K562 (cell line): Measurements from ENCODE around the gene B4GALNT4. TPM values are rescaled to one million over a fixed set of nuclear protein-coding genes. Genes with fewer than 3 reads are reported as not detected.

Experiments
- BHLHE40 ChIP-seq: IDR thresholded peaks from 2 replicates; pipeline ENCODE4 v1.6.1; 2011; ENCODE audit warnings: low read length, improper control_type of control experiment
- BRD9 ChIP-seq: fragments of 450-650 bp; IDR thresholded peaks from 2 replicates; pipeline ENCODE4 v1.6.1; 2018; ENCODE audit warnings: low read depth; ENCODE audit not compliant: partially characterized antibody
- EGR1 ChIP-seq: fragments of 450-650 bp; conservative IDR thresholded peaks from 2 replicates; pipeline ENCODE4 v1.6.1; 2017; ENCODE audit warnings: mild to moderate bottlenecking
- FOXK1 ChIP-seq: sonication (generic); formaldehyde crosslinking; IDR thresholded peaks from 2 replicates; pipeline ENCODE4 v1.8.0; 2022; ENCODE audit warnings: missing genetic modification reagents, mild to moderate bottlenecking, borderline replicate concordance
- GATAD2A ChIP-seq: fragments of 450-650 bp; IDR thresholded peaks from 2 replicates; pipeline ENCODE4 v1.6.1; 2017
- GTF2A2 ChIP-seq: IDR thresholded peaks from 2 replicates; pipeline ENCODE4 v1.6.1; 2016; ENCODE audit warnings: mild to moderate bottlenecking, missing genetic modification characterization, missing compliant biosample characterization
- KHSRP ChIP-seq: fragments of 450-650 bp; IDR thresholded peaks from 2 replicates; pipeline ENCODE4 v1.6.1; 2017
- LEF1 ChIP-seq: fragments of 450-650 bp; IDR thresholded peaks from 2 replicates; pipeline ENCODE4 v1.6.1; 2016; ENCODE audit warnings: mild to moderate bottlenecking
- MTA3 ChIP-seq: fragments of 450-650 bp; formaldehyde crosslinking; IDR thresholded peaks from 2 replicates; pipeline ENCODE4 v1.6.1; 2017; ENCODE audit warnings: mild to moderate bottlenecking, borderline replicate concordance
- OTX1 ChIP-seq: fragments of 450-650 bp; formaldehyde crosslinking; IDR thresholded peaks from 2 replicates; pipeline ENCODE4 v1.4.0; 2022; ENCODE audit warnings: mild to moderate bottlenecking
- RBBP5 ChIP-seq: fragments of 200-600 bp; sonication (generic); IDR thresholded peaks from 2 replicates; pipeline ENCODE4 v1.6.1; 2012; ENCODE audit warnings: borderline replicate concordance, mild to moderate bottlenecking, low read length, control low read depth, inconsistent platforms; ENCODE audit not compliant: insufficient read depth, poor library complexity, severe bottlenecking
- SMAD4 ChIP-seq: fragments of 250-450 bp; sonication (Bioruptor Pico); conservative IDR thresholded peaks from 2 replicates; pipeline ENCODE4 v1.8.0; 2021; ENCODE audit warnings: inconsistent platforms, mild to moderate bottlenecking, moderate library complexity
- SNRNP70 ChIP-seq: fragments of 200-400 bp; formaldehyde crosslinking; optimal IDR thresholded peaks from 2 replicates; pipeline ENCODE3; 2017; ENCODE audit warnings: low read depth, low read length
- STAT5A ChIP-seq: IDR thresholded peaks from 2 replicates; pipeline ENCODE4 v1.6.1; 2012; ENCODE audit warnings: low read length, inconsistent platforms, borderline replicate concordance
- YY1 ChIP-seq, 3 experiments: IDR thresholded peaks; 2 replicates each; pipeline ENCODE4 v1.6.1; 2011; ENCODE audit warnings: low read length in 2 of 3, mild to moderate bottlenecking in 2 of 3, moderate library complexity in 2 of 3, borderline replicate concordance in 1 of 3, control low read depth in 1 of 3, low read depth in 1 of 3; ENCODE audit not compliant: insufficient read depth in 3 of 3, insufficient replicate concordance in 2 of 3, control insufficient read depth in 1 of 3, insufficient read length in 1 of 3; ENCODE audit errors: extremely low read depth in 1 of 3
- ZFP1 ChIP-seq: fragments of 450-650 bp; formaldehyde crosslinking; IDR thresholded peaks from 2 replicates; pipeline ENCODE4 v1.4.0; 2020; ENCODE audit warnings: mild to moderate bottlenecking, mixed read lengths
- ZNF311 ChIP-seq: fragments of 250-450 bp; sonication (Bioruptor Pico); IDR thresholded peaks from 2 replicates; pipeline ENCODE4 v1.4.0; 2020; ENCODE audit warnings: mild to moderate bottlenecking, moderate library complexity
- ZNF584 ChIP-seq: fragments of 200-800 bp; sonication (Bioruptor generic); IDR thresholded peaks from 2 replicates; pipeline ENCODE4 v1.6.1; 2016; ENCODE audit warnings: low read depth, mild to moderate bottlenecking, missing genetic modification characterization, missing compliant biosample characterization
- polyA plus RNA-seq, 8 experiments: library from polyadenylated mRNA; depleted of rRNA in 4 of 8; stranded (reverse) in 5 of 8; unstranded in 3 of 8; fragments of >200 nt; fragmentation: Nextera tagmentation in 2 of 8; fragmentation: Illumina TruSeq in 1 of 8; extraction: Ambion mirVana in 2 of 8; extraction: Trizol in 1 of 8; gene quantifications; 2 replicates each; pipeline versions ENCODE4 v1.2.1 to v1.2.3, GENCODE V29; 2011 to 2014; ENCODE audit warnings: inconsistent platforms in 1 of 8, missing spikeins in 1 of 8
- total RNA-seq, 7 experiments: library from RNA; depleted of rRNA in 6 of 7; stranded (reverse); fragments of >200 nt in 6 of 7; fragmentation: Illumina TruSeq in 2 of 7; extraction: Trizol in 2 of 7; gene quantifications; 2 replicates each; pipeline versions ENCODE4 v1.2.1 to v1.2.3, GENCODE V29; 2011 to 2021; ENCODE audit warnings: low replicate concordance in 1 of 7
- TF ChIP-seq, protein P1 (sequence below), 2 experiments: fragments of 450-650 bp in 1 of 2; sonication (generic) in 1 of 2; formaldehyde crosslinking in 1 of 2; IDR thresholded peaks in 1 of 2; conservative IDR thresholded peaks in 1 of 2; 2 replicates each; pipeline versions ENCODE4 v1.6.1 to v1.8.1; 2016 to 2023; ENCODE audit warnings: mild to moderate bottlenecking in 2 of 2, moderate library complexity in 2 of 2, inconsistent platforms in 1 of 2, missing genetic modification reagents in 1 of 2
- TF ChIP-seq, protein P2 (sequence below), 2 experiments: IDR thresholded peaks; 2 replicates each; pipeline ENCODE4 v1.6.1; 2012; ENCODE audit warnings: improper control_type of control experiment in 2 of 2, low read depth in 2 of 2, low read length in 2 of 2, borderline replicate concordance in 1 of 2

B4GALNT4 gene
- total and polyA plus RNA-seq, 9 of the 15 experiments (the other 6 are each of a cell fraction or from before 2014, with no cell fraction given): 0.20 to 37.1 (median 10.8) TPM; not detected in 1

DNA sequence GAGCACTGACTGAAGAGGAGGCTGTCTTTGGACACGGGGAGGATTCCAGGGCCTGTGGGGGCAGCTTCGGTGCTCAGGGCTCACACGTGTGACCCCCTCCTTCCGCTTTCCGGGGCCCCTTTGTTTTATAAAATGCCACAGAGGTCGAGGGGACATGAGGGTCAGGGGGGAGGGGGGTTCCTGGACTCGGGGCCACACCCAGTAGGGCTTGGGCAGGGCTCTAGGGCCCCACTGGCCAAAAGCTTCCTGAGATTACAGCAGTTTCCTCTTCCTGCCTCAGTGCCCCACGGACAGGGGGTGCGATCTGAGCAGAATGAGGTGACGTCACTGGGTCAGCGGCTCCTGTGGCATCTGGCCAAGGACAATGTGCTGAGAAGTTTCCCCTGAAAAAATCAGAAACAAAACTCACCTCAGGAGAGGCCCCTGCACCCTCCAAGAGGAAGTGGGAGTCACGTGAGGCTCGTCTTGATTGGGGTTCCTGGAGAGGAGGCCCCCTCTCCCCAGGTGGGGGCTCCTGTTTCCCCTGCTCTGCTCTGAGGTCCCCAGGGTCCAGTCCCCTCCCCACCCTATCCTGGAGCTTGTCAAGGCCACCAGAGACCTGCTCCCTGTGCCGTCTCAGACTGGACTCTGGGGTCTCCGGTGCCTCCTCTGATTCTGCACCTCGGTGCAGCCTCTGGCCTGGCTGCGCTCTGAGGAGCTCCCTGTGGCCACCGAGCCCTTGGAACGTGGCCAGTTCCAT is 42.3 kb upstream of the B4GALNT4 start (continued):
- TF ChIP-seq RBBP5 (peak; percentile 58), KHSRP (0 out of 2 replicates have a peak, but pooled peaks have one; percentile 10), MTA3 (peak; percentile 77), STAT5A (no peak), GATAD2A (peak; percentile 68), ZNF584 (CRISPR knock-in tag) (0 out of 2 replicates have a peak, but pooled peaks have one; percentile 46), SMAD4 (CRISPR knock-in tag) (peak; percentile 74), BRD9 (peak; percentile 70), GTF2A2 (tag) (peak; percentile 35; the same call in 1 of the 2 replicates), BHLHE40 (peak; percentile 94), YY1 (IDR thresholded peaks at IDR 0.05; ENCODE audit: borderline replicate concordance in 1 of 3, control insufficient read depth in 1 of 3, extremely low read depth in 1 of 3, insufficient read depth in 3 of 3, insufficient read length in 1 of 3, insufficient replicate concordance in 2 of 3, low read depth in 1 of 3, low read length in 2 of 3) (peak in 1 of 3 experiments; percentile 2), OTX1 (no peak), ZFP1 (CRISPR knock-in tag) (no peak), LEF1 (peak; percentile 41; the same call in 1 of the 2 replicates), EGR1 (no peak), FOXK1 (CRISPR knock-in tag) (no peak), ZNF311 (CRISPR knock-in tag) (peak; percentile 72; the same call in 1 of the 2 replicates), SNRNP70 (no peak)
- TF ChIP-seq, protein P1, sequence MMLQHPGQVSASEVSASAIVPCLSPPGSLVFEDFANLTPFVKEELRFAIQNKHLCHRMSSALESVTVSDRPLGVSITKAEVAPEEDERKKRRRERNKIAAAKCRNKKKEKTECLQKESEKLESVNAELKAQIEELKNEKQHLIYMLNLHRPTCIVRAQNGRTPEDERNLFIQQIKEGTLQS (IDR thresholded peaks at IDR 0.05): peak; percentile 97
- TF ChIP-seq, protein P1 (CRISPR knock-in tag; conservative IDR thresholded peaks at IDR 0.05): no peak
- TF ChIP-seq, protein P2, sequence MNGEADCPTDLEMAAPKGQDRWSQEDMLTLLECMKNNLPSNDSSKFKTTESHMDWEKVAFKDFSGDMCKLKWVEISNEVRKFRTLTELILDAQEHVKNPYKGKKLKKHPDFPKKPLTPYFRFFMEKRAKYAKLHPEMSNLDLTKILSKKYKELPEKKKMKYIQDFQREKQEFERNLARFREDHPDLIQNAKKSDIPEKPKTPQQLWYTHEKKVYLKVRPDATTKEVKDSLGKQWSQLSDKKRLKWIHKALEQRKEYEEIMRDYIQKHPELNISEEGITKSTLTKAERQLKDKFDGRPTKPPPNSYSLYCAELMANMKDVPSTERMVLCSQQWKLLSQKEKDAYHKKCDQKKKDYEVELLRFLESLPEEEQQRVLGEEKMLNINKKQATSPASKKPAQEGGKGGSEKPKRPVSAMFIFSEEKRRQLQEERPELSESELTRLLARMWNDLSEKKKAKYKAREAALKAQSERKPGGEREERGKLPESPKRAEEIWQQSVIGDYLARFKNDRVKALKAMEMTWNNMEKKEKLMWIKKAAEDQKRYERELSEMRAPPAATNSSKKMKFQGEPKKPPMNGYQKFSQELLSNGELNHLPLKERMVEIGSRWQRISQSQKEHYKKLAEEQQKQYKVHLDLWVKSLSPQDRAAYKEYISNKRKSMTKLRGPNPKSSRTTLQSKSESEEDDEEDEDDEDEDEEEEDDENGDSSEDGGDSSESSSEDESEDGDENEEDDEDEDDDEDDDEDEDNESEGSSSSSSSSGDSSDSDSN (IDR thresholded peaks at IDR 0.05; ENCODE audit: borderline replicate concordance in 1 of 2, low read depth in 2 of 2, low read length in 2 of 2): 0 out of 4 replicates have a peak, but pooled peaks of 1 of the 2 experiments have one; percentile 43
